Measurements from ENCODE around the gene NPIPB2.

- TF ChIP-seq EZH2phosphoT487 (IDR thresholded peaks at IDR 0.05; ENCODE audit: borderline replicate concordance, low read length) (no peak), EZH2 (IDR thresholded peaks at IDR 0.05; ENCODE audit: low read length, unreplicated experiment) (no peak)
- TF ChIP-seq, protein P1, sequence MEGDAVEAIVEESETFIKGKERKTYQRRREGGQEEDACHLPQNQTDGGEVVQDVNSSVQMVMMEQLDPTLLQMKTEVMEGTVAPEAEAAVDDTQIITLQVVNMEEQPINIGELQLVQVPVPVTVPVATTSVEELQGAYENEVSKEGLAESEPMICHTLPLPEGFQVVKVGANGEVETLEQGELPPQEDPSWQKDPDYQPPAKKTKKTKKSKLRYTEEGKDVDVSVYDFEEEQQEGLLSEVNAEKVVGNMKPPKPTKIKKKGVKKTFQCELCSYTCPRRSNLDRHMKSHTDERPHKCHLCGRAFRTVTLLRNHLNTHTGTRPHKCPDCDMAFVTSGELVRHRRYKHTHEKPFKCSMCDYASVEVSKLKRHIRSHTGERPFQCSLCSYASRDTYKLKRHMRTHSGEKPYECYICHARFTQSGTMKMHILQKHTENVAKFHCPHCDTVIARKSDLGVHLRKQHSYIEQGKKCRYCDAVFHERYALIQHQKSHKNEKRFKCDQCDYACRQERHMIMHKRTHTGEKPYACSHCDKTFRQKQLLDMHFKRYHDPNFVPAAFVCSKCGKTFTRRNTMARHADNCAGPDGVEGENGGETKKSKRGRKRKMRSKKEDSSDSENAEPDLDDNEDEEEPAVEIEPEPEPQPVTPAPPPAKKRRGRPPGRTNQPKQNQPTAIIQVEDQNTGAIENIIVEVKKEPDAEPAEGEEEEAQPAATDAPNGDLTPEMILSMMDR (conservative IDR thresholded peaks at IDR 0.05; ENCODE audit: low read depth, low read length): no peak
Observed at GRCh38 chr16:11946433-11946832, 4.6 kb upstream of the NPIPB2 start.

Data from PC-3 (cell line).